ENCODE data around the gene INTS15. TPM values are rescaled to one million over a fixed set of nuclear protein-coding genes. Genes with fewer than 3 reads are reported as not detected.

INTS15 gene
- polyA plus RNA-seq, 3 donors: 32.7 to 44.3 (median 35.4) TPM

DNA sequence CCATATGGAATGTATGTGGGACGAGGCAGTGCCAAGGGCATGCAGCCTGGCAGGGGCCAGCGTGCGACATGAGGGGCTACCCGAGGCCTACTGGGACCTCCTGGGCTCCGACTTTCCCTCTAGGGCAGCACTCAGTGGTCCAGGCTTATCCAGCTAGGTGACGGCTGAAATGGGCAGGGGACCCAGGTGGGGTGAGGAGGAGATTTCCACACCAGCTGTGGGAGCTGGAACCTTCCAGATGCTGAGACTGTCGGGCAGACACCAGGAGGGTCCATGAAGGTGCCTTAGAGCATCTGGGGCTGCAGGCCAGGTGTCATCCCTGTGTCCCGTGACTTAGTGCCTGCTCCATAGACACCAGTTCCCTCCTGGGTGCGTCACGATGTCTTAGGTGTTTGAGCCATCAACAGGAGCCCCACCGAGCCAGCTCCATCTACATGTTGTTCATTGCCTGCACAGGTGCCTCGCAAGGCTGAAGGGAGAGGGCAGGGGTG lies 60.7 kb downstream of the INTS15 start:
- no peak for DNase-seq (ENCODE audit: extremely low read depth in 1 of 11, low read depth in 9 of 11, low spot score in 4 of 11)

- no peak for DNase-seq (ENCODE audit: extremely low read depth in 1 of 11, low read depth in 9 of 11, low spot score in 4 of 11)
Observed at GRCh38 chr7:6651851-6652445, 62.1 kb downstream of the INTS15 start.

GRCh38 chr7:6652446-6653011 lies 62.7 kb downstream of the INTS15 start:
- no peak for DNase-seq (ENCODE audit: extremely low read depth in 1 of 11, low read depth in 9 of 11, low spot score in 4 of 11)

GRCh38 chr7:6653071-6654003 lies 63.5 kb downstream of the INTS15 start:
- no peak for DNase-seq (ENCODE audit: extremely low read depth in 1 of 11, low read depth in 9 of 11, low spot score in 4 of 11)

- no peak for DNase-seq (ENCODE audit: extremely low read depth in 1 of 11, low read depth in 9 of 11, low spot score in 4 of 11)
Observed at GRCh38 chr7:6654113-6654841, 64.5 kb downstream of the INTS15 start.

DNA sequence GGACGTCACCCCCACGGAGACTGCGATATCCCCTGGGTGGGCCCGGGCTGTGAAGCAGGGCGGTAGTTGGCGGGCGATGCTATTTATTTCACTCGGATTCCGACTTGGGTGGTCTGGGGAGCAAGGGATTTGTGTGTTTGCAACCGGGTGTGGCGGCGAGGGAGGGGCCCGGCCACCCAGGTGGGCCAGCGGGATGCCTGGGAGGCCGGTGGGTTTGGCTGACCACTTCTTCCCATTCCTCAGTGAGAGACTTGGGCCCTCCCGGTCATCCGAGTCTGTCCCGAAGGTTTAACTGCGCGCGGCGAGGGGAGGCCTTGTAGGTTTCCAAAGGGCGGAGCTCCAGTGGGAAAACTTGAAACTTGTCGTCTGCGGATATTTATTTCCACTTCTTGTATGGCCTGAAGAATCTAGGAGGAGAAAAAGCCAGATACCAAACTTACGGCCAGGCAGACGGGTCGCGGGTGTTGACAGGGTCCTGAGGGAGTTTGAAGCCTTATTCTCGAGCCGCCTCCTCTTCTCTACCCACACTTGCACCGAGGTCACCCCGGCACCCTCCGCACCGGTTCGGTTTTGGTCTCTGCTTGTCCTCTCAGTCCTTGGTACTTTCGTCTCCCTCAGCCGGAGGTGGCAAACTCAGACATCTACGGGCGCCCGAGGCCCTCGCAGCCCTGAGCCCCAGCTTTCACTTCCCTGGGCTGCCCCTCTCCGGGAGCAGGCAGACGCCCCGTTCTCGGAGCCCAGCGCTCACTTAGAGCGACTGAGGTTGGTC lies 65.2 kb downstream of the INTS15 start:
- DNase-seq (ENCODE audit: extremely low read depth in 1 of 11, low read depth in 9 of 11, low spot score in 4 of 11): no peak

DNA sequence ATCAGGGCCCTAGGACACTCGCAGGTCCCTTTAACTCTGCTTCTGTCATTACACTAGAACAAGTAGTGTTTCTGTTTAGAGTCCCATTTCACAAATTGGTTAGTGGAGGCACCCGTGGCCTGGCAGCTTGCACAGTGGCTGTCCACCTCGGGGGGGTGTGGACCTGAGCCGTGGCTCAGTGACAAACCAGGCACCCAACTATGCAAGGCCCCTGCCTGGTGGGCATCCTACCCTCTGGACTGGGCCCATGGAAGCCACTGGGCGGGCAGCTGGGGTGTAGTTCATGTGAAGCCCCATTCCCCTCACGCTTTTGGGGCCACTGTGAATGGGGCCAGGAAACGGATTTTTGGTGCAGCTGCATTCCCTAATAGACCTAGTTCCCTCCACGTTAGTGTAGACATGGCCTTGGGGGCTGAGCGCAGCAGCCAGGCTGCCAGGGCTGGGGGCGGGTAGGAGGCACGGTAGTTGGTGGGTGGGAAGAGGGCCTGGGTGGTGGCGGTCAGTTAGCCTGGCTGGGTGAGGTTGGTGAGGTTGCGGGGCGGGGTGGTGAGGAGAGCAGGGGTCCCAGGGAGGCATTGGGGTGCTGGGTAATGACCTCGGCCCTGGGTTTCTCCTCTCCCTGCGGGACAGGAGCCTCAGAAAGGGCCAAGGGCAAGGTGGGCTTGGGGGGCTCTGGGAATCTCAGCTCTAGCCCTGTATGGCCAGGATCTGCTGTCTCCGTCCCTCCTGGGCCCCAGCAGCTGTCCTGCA lies 66.0 kb downstream of the INTS15 start:
- DNase-seq (ENCODE audit: extremely low read depth in 1 of 11, low read depth in 9 of 11, low spot score in 4 of 11): no peak

GRCh38 chr7:6656413-6656812 lies 66.6 kb downstream of the INTS15 start:
- no peak for DNase-seq (ENCODE audit: extremely low read depth in 1 of 11, low read depth in 9 of 11, low spot score in 4 of 11)

Other genes with a start within 250 kb of the INTS15 start
- 10 to 100 TPM; 19.4 to 24.0 (median 22.8) TPM for gene FAM220A, start 241.1 kb upstream of the INTS15 start, polyA plus RNA-seq (ENCODE audit: insufficient read length in 3 of 3)
- 100 to 1,000 TPM; 268 to 302 (median 279) TPM for gene RAC1, start 215.5 kb upstream of the INTS15 start, polyA plus RNA-seq (ENCODE audit: insufficient read length in 3 of 3)
- 10 to 100 TPM; 14.7 to 17.4 (median 17.3) TPM for gene DAGLB, start 142.1 kb upstream of the INTS15 start, polyA plus RNA-seq (ENCODE audit: insufficient read length in 3 of 3)
- gene KDELR2, start 105.9 kb upstream of the INTS15 start, polyA plus RNA-seq (ENCODE audit: insufficient read length in 3 of 3): 100 to 1,000 TPM; 194 to 215 (median 195) TPM
- 1 to 10 TPM in 1 of 3 donors, under 1 TPM in 2; 0.42 to 1.1 (median 0.72) TPM for gene GRID2IP, start 38.6 kb upstream of the INTS15 start, polyA plus RNA-seq (ENCODE audit: insufficient read length in 3 of 3)
- 10 to 100 TPM; 73.3 to 85.8 (median 76.3) TPM for gene ZDHHC4, start 12.6 kb upstream of the INTS15 start, polyA plus RNA-seq (ENCODE audit: insufficient read length in 3 of 3)
- gene ZNF853, start 25.6 kb downstream of the INTS15 start, polyA plus RNA-seq (ENCODE audit: insufficient read length in 3 of 3): 10 to 100 TPM; 13.3 to 18.8 (median 14.5) TPM
- gene ZNF316, start 47.3 kb downstream of the INTS15 start, polyA plus RNA-seq (ENCODE audit: insufficient read length in 3 of 3): 10 to 100 TPM; 43.3 to 56.5 (median 45.4) TPM
- 10 to 100 TPM; 36.6 to 43.2 (median 42.2) TPM for gene ZNF12, start 116.9 kb downstream of the INTS15 start, polyA plus RNA-seq (ENCODE audit: insufficient read length in 3 of 3)
- 1 to 10 TPM in 2 of 3 donors, under 1 TPM in 1; 0.66 to 2.2 (median 1.6) TPM for gene RSPH10B2, start 164.1 kb downstream of the INTS15 start, polyA plus RNA-seq (ENCODE audit: insufficient read length in 3 of 3)
- 10 to 100 TPM; 57.2 to 85.2 (median 61.0) TPM for gene CCZ1B, start 236.3 kb downstream of the INTS15 start, polyA plus RNA-seq (ENCODE audit: insufficient read length in 3 of 3)